Measurements from ENCODE around the gene OTUD7B. TPM values are rescaled to one million over a fixed set of nuclear protein-coding genes. Genes with fewer than 3 reads are reported as not detected.

The OTUD7B gene
- total and polyA plus RNA-seq, 9 of the 15 experiments (the other 6 are each of a cell fraction or from before 2014, with no cell fraction given): 0.96 to 18.8 (median 7.4) TPM

- TF ChIP-seq, protein P1, sequence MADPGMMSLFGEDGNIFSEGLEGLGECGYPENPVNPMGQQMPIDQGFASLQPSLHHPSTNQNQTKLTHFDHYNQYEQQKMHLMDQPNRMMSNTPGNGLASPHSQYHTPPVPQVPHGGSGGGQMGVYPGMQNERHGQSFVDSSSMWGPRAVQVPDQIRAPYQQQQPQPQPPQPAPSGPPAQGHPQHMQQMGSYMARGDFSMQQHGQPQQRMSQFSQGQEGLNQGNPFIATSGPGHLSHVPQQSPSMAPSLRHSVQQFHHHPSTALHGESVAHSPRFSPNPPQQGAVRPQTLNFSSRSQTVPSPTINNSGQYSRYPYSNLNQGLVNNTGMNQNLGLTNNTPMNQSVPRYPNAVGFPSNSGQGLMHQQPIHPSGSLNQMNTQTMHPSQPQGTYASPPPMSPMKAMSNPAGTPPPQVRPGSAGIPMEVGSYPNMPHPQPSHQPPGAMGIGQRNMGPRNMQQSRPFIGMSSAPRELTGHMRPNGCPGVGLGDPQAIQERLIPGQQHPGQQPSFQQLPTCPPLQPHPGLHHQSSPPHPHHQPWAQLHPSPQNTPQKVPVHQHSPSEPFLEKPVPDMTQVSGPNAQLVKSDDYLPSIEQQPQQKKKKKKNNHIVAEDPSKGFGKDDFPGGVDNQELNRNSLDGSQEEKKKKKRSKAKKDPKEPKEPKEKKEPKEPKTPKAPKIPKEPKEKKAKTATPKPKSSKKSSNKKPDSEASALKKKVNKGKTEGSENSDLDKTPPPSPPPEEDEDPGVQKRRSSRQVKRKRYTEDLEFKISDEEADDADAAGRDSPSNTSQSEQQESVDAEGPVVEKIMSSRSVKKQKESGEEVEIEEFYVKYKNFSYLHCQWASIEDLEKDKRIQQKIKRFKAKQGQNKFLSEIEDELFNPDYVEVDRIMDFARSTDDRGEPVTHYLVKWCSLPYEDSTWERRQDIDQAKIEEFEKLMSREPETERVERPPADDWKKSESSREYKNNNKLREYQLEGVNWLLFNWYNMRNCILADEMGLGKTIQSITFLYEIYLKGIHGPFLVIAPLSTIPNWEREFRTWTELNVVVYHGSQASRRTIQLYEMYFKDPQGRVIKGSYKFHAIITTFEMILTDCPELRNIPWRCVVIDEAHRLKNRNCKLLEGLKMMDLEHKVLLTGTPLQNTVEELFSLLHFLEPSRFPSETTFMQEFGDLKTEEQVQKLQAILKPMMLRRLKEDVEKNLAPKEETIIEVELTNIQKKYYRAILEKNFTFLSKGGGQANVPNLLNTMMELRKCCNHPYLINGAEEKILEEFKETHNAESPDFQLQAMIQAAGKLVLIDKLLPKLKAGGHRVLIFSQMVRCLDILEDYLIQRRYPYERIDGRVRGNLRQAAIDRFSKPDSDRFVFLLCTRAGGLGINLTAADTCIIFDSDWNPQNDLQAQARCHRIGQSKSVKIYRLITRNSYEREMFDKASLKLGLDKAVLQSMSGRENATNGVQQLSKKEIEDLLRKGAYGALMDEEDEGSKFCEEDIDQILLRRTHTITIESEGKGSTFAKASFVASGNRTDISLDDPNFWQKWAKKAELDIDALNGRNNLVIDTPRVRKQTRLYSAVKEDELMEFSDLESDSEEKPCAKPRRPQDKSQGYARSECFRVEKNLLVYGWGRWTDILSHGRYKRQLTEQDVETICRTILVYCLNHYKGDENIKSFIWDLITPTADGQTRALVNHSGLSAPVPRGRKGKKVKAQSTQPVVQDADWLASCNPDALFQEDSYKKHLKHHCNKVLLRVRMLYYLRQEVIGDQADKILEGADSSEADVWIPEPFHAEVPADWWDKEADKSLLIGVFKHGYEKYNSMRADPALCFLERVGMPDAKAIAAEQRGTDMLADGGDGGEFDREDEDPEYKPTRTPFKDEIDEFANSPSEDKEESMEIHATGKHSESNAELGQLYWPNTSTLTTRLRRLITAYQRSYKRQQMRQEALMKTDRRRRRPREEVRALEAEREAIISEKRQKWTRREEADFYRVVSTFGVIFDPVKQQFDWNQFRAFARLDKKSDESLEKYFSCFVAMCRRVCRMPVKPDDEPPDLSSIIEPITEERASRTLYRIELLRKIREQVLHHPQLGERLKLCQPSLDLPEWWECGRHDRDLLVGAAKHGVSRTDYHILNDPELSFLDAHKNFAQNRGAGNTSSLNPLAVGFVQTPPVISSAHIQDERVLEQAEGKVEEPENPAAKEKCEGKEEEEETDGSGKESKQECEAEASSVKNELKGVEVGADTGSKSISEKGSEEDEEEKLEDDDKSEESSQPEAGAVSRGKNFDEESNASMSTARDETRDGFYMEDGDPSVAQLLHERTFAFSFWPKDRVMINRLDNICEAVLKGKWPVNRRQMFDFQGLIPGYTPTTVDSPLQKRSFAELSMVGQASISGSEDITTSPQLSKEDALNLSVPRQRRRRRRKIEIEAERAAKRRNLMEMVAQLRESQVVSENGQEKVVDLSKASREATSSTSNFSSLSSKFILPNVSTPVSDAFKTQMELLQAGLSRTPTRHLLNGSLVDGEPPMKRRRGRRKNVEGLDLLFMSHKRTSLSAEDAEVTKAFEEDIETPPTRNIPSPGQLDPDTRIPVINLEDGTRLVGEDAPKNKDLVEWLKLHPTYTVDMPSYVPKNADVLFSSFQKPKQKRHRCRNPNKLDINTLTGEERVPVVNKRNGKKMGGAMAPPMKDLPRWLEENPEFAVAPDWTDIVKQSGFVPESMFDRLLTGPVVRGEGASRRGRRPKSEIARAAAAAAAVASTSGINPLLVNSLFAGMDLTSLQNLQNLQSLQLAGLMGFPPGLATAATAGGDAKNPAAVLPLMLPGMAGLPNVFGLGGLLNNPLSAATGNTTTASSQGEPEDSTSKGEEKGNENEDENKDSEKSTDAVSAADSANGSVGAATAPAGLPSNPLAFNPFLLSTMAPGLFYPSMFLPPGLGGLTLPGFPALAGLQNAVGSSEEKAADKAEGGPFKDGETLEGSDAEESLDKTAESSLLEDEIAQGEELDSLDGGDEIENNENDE (IDR thresholded peaks at IDR 0.05; ENCODE audit: low read depth, low read length): no peak
- TF ChIP-seq ZNF551 (CRISPR knock-in tag; IDR thresholded peaks at IDR 0.05) (no peak), RBM15 (IDR thresholded peaks at IDR 0.05; ENCODE audit: insufficient read depth, low read length) (no peak), SMARCE1 (IDR thresholded peaks at IDR 0.05) (no peak), SMARCC2 (IDR thresholded peaks at IDR 0.05; ENCODE audit: low read depth) (0 out of 2 replicates have a peak, but pooled peaks have one; percentile 28), ZNF780A (CRISPR knock-in tag; IDR thresholded peaks at IDR 0.05) (no peak), PATZ1 (CRISPR knock-in tag; IDR thresholded peaks at IDR 0.05; ENCODE audit: borderline replicate concordance) (no peak), PRDM10 (IDR thresholded peaks at IDR 0.05; ENCODE audit: partially characterized antibody) (peak; percentile 62)
These were observed at the start of gene OTUD7B (continued) for GRCh38 chr1:150010393-150011115.

Data from K562 (cell line).